Measurements from ENCODE around the gene TMED5.

Gene TMED5

GRCh38 chr1:93120614-93121013 is 59.6 kb downstream of the TMED5 start:
- Histone ChIP-seq H3K4me1 (ENCODE audit: control insufficient read depth, low read depth, low read length) (peaks cover 3% of the 10 kb centered on the region), H3K4me3 (ENCODE audit: low read length) (no peak overlapping the region), H3K4me2 (ENCODE audit: low read length) (no peak overlapping the region), H3K27me3 (ENCODE audit: insufficient read depth, low read length, poor library complexity) (no peaks in the 10 kb centered on the region), H4K5ac (ENCODE audit: low read length) (no peak overlapping the region), H3K9ac (ENCODE audit: low read length) (no peak overlapping the region), H2BK15ac (replicated peaks; ENCODE audit: low read depth) (no peak overlapping the region), H3K36me3 (ENCODE audit: control insufficient read depth, insufficient read depth, low read length) (peaks cover 2% of the 10 kb centered on the region), H4K8ac (ENCODE audit: low read depth, low read length) (no peak overlapping the region), H2BK5ac (ENCODE audit: low read length) (no peak overlapping the region), H3K18ac (ENCODE audit: low read length) (no peak overlapping the region), H3K27ac (ENCODE audit: low read depth, low read length) (no peak overlapping the region), H3K56ac (ENCODE audit: low read length) (no peak overlapping the region), H3K23ac (ENCODE audit: low read length) (no peak overlapping the region), H3K79me1 (ENCODE audit: low read length) (no peaks in the 10 kb centered on the region), H2BK120ac (ENCODE audit: low read depth, low read length) (no peak overlapping the region), H3K4ac (ENCODE audit: low read depth, low read length) (no peak overlapping the region), H3K79me2 (ENCODE audit: control insufficient read depth, insufficient read depth, low read length) (no peaks in the 10 kb centered on the region), H2AK5ac (ENCODE audit: low read length) (no peak overlapping the region)
- no peak for DNase-seq

- Histone ChIP-seq H3K79me1 (ENCODE audit: low read length) (peaks cover 2% of the 10 kb centered on the region), H3K27me3 (ENCODE audit: insufficient read depth, low read length, poor library complexity) (no peaks in the 10 kb centered on the region), H3K27ac (ENCODE audit: low read depth, low read length) (no peak overlapping the region), H4K5ac (ENCODE audit: low read length) (no peak overlapping the region), H3K4me2 (ENCODE audit: low read length) (no peak overlapping the region), H3K4ac (ENCODE audit: low read depth, low read length) (no peak overlapping the region), H3K36me3 (ENCODE audit: control insufficient read depth, insufficient read depth, low read length) (peaks cover 4% of the 10 kb centered on the region), H2BK120ac (ENCODE audit: low read depth, low read length) (no peak overlapping the region), H3K79me2 (ENCODE audit: control insufficient read depth, insufficient read depth, low read length) (peaks cover 22% of the 10 kb centered on the region), H2BK5ac (ENCODE audit: low read length) (no peak overlapping the region), H4K8ac (ENCODE audit: low read depth, low read length) (no peak overlapping the region), H3K18ac (ENCODE audit: low read length) (no peak overlapping the region), H2AK5ac (ENCODE audit: low read length) (no peak overlapping the region), H2BK15ac (replicated peaks; ENCODE audit: low read depth) (no peak overlapping the region), H3K23ac (ENCODE audit: low read length) (no peak overlapping the region), H3K56ac (ENCODE audit: low read length) (no peak overlapping the region), H3K4me1 (ENCODE audit: control insufficient read depth, low read depth, low read length) (no peaks in the 10 kb centered on the region), H3K4me3 (ENCODE audit: low read length) (no peak overlapping the region), H3K9ac (ENCODE audit: low read length) (no peak overlapping the region)
- DNase-seq: no peak
- no CpG with 5 or more reads among the region's 2 CpGs for WGBS (ENCODE audit: extremely low coverage, insufficient coverage, low lambda C conversion rate)
Observed at GRCh38 chr1:93114391-93114790, 65.8 kb downstream of the TMED5 start.

GRCh38 chr1:93113127-93113526 is 67.1 kb downstream of the TMED5 start:
- Histone ChIP-seq H4K8ac (ENCODE audit: low read depth, low read length) (no peak overlapping the region), H3K36me3 (ENCODE audit: control insufficient read depth, insufficient read depth, low read length) (peaks cover 4% of the 10 kb centered on the region), H2AK5ac (ENCODE audit: low read length) (no peak overlapping the region), H3K79me1 (ENCODE audit: low read length) (peaks cover 2% of the 10 kb centered on the region), H3K79me2 (ENCODE audit: control insufficient read depth, insufficient read depth, low read length) (peaks cover 31% of the 10 kb centered on the region), H3K4me2 (ENCODE audit: low read length) (no peak overlapping the region), H3K18ac (ENCODE audit: low read length) (no peak overlapping the region), H3K56ac (ENCODE audit: low read length) (no peak overlapping the region), H3K27me3 (ENCODE audit: insufficient read depth, low read length, poor library complexity) (no peaks in the 10 kb centered on the region), H2BK5ac (ENCODE audit: low read length) (no peak overlapping the region), H3K9ac (ENCODE audit: low read length) (no peak overlapping the region), H2BK15ac (replicated peaks; ENCODE audit: low read depth) (no peak overlapping the region), H3K4me3 (ENCODE audit: low read length) (no peak overlapping the region), H3K27ac (ENCODE audit: low read depth, low read length) (no peak overlapping the region), H4K5ac (ENCODE audit: low read length) (no peak overlapping the region), H2BK120ac (ENCODE audit: low read depth, low read length) (no peak overlapping the region), H3K4me1 (ENCODE audit: control insufficient read depth, low read depth, low read length) (no peaks in the 10 kb centered on the region), H3K4ac (ENCODE audit: low read depth, low read length) (no peak overlapping the region), H3K23ac (ENCODE audit: low read length) (no peak overlapping the region)
- WGBS (ENCODE audit: extremely low coverage, insufficient coverage, low lambda C conversion rate): no CpG with 5 or more reads among the region's 3 CpGs
- peak; percentile 24 for DNase-seq

- Histone ChIP-seq H3K4me2 (ENCODE audit: low read length) (no peak overlapping the region), H3K23ac (ENCODE audit: low read length) (no peak overlapping the region), H2BK120ac (ENCODE audit: low read depth, low read length) (no peak overlapping the region), H3K27ac (ENCODE audit: low read depth, low read length) (no peak overlapping the region), H4K5ac (ENCODE audit: low read length) (no peak overlapping the region), H3K79me1 (ENCODE audit: low read length) (peaks cover 2% of the 10 kb centered on the region), H2BK15ac (replicated peaks; ENCODE audit: low read depth) (no peak overlapping the region), H3K4me3 (ENCODE audit: low read length) (no peak overlapping the region), H3K56ac (ENCODE audit: low read length) (no peak overlapping the region), H2BK5ac (ENCODE audit: low read length) (no peak overlapping the region), H3K4me1 (ENCODE audit: control insufficient read depth, low read depth, low read length) (no peaks in the 10 kb centered on the region), H2AK5ac (ENCODE audit: low read length) (no peak overlapping the region), H3K4ac (ENCODE audit: low read depth, low read length) (no peak overlapping the region), H3K27me3 (ENCODE audit: insufficient read depth, low read length, poor library complexity) (no peaks in the 10 kb centered on the region), H3K36me3 (ENCODE audit: control insufficient read depth, insufficient read depth, low read length) (peaks cover 3% of the 10 kb centered on the region), H3K18ac (ENCODE audit: low read length) (no peak overlapping the region), H3K79me2 (ENCODE audit: control insufficient read depth, insufficient read depth, low read length) (peaks cover 45% of the 10 kb centered on the region), H4K8ac (ENCODE audit: low read depth, low read length) (no peak overlapping the region), H3K9ac (ENCODE audit: low read length) (no peak overlapping the region)
- DNase-seq: no peak
Observed at GRCh38 chr1:93111561-93111960, 68.7 kb downstream of the TMED5 start.

GRCh38 chr1:93111065-93111464 is 69.1 kb downstream of the TMED5 start:
- Histone ChIP-seq H3K9ac (ENCODE audit: low read length) (no peak overlapping the region), H3K27ac (ENCODE audit: low read depth, low read length) (no peak overlapping the region), H3K56ac (ENCODE audit: low read length) (no peak overlapping the region), H2BK15ac (replicated peaks; ENCODE audit: low read depth) (no peak overlapping the region), H3K23ac (ENCODE audit: low read length) (no peak overlapping the region), H3K4ac (ENCODE audit: low read depth, low read length) (no peak overlapping the region), H3K4me2 (ENCODE audit: low read length) (no peak overlapping the region), H3K36me3 (ENCODE audit: control insufficient read depth, insufficient read depth, low read length) (peaks cover 2% of the 10 kb centered on the region), H3K18ac (ENCODE audit: low read length) (no peak overlapping the region), H3K79me1 (ENCODE audit: low read length) (peaks cover 3% of the 10 kb centered on the region), H3K4me1 (ENCODE audit: control insufficient read depth, low read depth, low read length) (no peaks in the 10 kb centered on the region), H3K27me3 (ENCODE audit: insufficient read depth, low read length, poor library complexity) (no peaks in the 10 kb centered on the region), H4K8ac (ENCODE audit: low read depth, low read length) (no peak overlapping the region), H2AK5ac (ENCODE audit: low read length) (no peak overlapping the region), H2BK5ac (ENCODE audit: low read length) (no peak overlapping the region), H3K79me2 (ENCODE audit: control insufficient read depth, insufficient read depth, low read length) (peaks cover 50% of the 10 kb centered on the region), H3K4me3 (ENCODE audit: low read length) (no peak overlapping the region), H4K5ac (ENCODE audit: low read length) (no peak overlapping the region), H2BK120ac (ENCODE audit: low read depth, low read length) (no peak overlapping the region)
- DNase-seq: no peak
- no CpG with 5 or more reads among the region's 1 CpG for WGBS (ENCODE audit: extremely low coverage, insufficient coverage, low lambda C conversion rate)

GRCh38 chr1:93109578-93109977 is 70.6 kb downstream of the TMED5 start:
- H3K4me2 ChIP-seq (ENCODE audit: low read length): no peak overlapping the region
- H2BK120ac ChIP-seq (ENCODE audit: low read depth, low read length): no peak overlapping the region
- H3K79me2 ChIP-seq (ENCODE audit: control insufficient read depth, insufficient read depth, low read length): peaks cover 62% of the 10 kb centered on the region
- no peaks in the 10 kb centered on the region for H3K4me1 ChIP-seq (ENCODE audit: control insufficient read depth, low read depth, low read length)
- H2BK15ac ChIP-seq (replicated peaks; ENCODE audit: low read depth): no peak overlapping the region
- H3K9ac ChIP-seq (ENCODE audit: low read length): no peak overlapping the region
- no peak overlapping the region for H3K4me3 ChIP-seq (ENCODE audit: low read length)
- no peak overlapping the region for H2BK5ac ChIP-seq (ENCODE audit: low read length)
- H4K5ac ChIP-seq (ENCODE audit: low read length): no peak overlapping the region
- no peak overlapping the region for H2AK5ac ChIP-seq (ENCODE audit: low read length)
- no peak overlapping the region for H3K18ac ChIP-seq (ENCODE audit: low read length)
- WGBS (ENCODE audit: extremely low coverage, insufficient coverage, low lambda C conversion rate): no CpG with 5 or more reads among the region's 2 CpGs
- H3K27me3 ChIP-seq (ENCODE audit: insufficient read depth, low read length, poor library complexity): no peaks in the 10 kb centered on the region
- no peak overlapping the region for H3K56ac ChIP-seq (ENCODE audit: low read length)
- no peak for DNase-seq
- H3K27ac ChIP-seq (ENCODE audit: low read depth, low read length): no peak overlapping the region
- H4K8ac ChIP-seq (ENCODE audit: low read depth, low read length): no peak overlapping the region
- no peak overlapping the region for H3K23ac ChIP-seq (ENCODE audit: low read length)
- H3K79me1 ChIP-seq (ENCODE audit: low read length): peaks cover 6% of the 10 kb centered on the region
- H3K4ac ChIP-seq (ENCODE audit: low read depth, low read length): no peak overlapping the region
- no peaks in the 10 kb centered on the region for H3K36me3 ChIP-seq (ENCODE audit: control insufficient read depth, insufficient read depth, low read length)
